GM23338 (cell line): ENCODE measurements around the gene CCNK. TPM values are rescaled to one million over a fixed set of nuclear protein-coding genes. Genes with fewer than 3 reads are reported as not detected.

Source experiments
- ATAC-seq: fragments of 200-7000 bp; cut with Tn5 transposase; 3 replicates; pipeline ENCODE4 v1.9.1; 2020
- DNase-seq: peaks from one replicate; pipeline ENCODE4 v3.0.0-alpha.2; 2015; ENCODE audit warnings: low spot score
- H2AFZ ChIP-seq: fragments of 200-600 bp; sonication (generic); 2 replicates; pipeline ENCODE4 v1.8.0; 2016; ENCODE audit warnings: antibody characterized with exemption, mild to moderate bottlenecking, moderate library complexity
- H3F3A ChIP-seq: fragments of 200-600 bp; sonication (generic); replicated peaks from 2 replicates; pipeline ENCODE4 v1.8.0; 2017; ENCODE audit warnings: antibody characterized with exemption, mixed run types, low read depth
- H3K27ac ChIP-seq: fragments of 200-600 bp; sonication (generic); 2 replicates; pipeline ENCODE4 v1.6.1; 2016; ENCODE audit warnings: low read depth
- H3K27me3 ChIP-seq: fragments of 200-600 bp; sonication (generic); 2 replicates; pipeline ENCODE4 v1.8.0; 2016; ENCODE audit warnings: mild to moderate bottlenecking, mixed run types, moderate library complexity; ENCODE audit not compliant: insufficient read depth
- H3K36me3 ChIP-seq: fragments of 200-600 bp; sonication (generic); 2 replicates; pipeline ENCODE4 v1.8.0; 2016; ENCODE audit warnings: mild to moderate bottlenecking; ENCODE audit not compliant: insufficient read depth
- H3K4me1 ChIP-seq: fragments of 200-600 bp; sonication (generic); 2 replicates; pipeline ENCODE4 v1.8.0; 2016; ENCODE audit warnings: mild to moderate bottlenecking, moderate library complexity; ENCODE audit not compliant: insufficient read depth
- H3K4me2 ChIP-seq: fragments of 200-600 bp; sonication (generic); 2 replicates; pipeline ENCODE4 v1.7.1; 2017; ENCODE audit warnings: mixed run types
- H3K4me3 ChIP-seq: fragments of 200-600 bp; sonication (generic); 2 replicates; pipeline ENCODE4 v1.6.1; 2016; ENCODE audit warnings: mixed run types
- H3K79me2 ChIP-seq: fragments of 200-600 bp; sonication (generic); replicated peaks from 2 replicates; pipeline ENCODE4 v1.8.0; 2017; ENCODE audit warnings: mild to moderate bottlenecking; ENCODE audit not compliant: insufficient read depth
- H3K9me2 ChIP-seq: fragments of 200-600 bp; sonication (generic); 2 replicates; pipeline ENCODE4 v1.8.0; 2017; ENCODE audit not compliant: insufficient read depth
- H4K20me1 ChIP-seq: fragments of 200-600 bp; sonication (generic); replicated peaks from 2 replicates; pipeline ENCODE4 v1.8.0; 2017; ENCODE audit warnings: mild to moderate bottlenecking; ENCODE audit not compliant: insufficient read depth
- H3K27ac Mint-ChIP-seq: 2 replicates; pipeline ENCODE4 v1.8.0; 2020; ENCODE audit warnings: inconsistent platforms, mild to moderate bottlenecking, moderate library complexity, mixed read lengths
- H3K27me3 Mint-ChIP-seq: 3 replicates; pipeline ENCODE4 v1.8.0; 2022; ENCODE audit warnings: low read depth, mild to moderate bottlenecking, moderate library complexity, mixed read lengths, inconsistent platforms; ENCODE audit not compliant: insufficient read depth, poor library complexity
- H3K36me3 Mint-ChIP-seq: 3 replicates; pipeline ENCODE4 v1.8.0; 2021; ENCODE audit warnings: low read depth, mild to moderate bottlenecking, inconsistent platforms, moderate library complexity, mixed read lengths
- H3K4me1 Mint-ChIP-seq: 3 replicates; pipeline ENCODE4 v1.8.0; 2020; ENCODE audit warnings: mild to moderate bottlenecking, inconsistent platforms, mixed read lengths
- H3K4me3 Mint-ChIP-seq: 3 replicates; pipeline ENCODE4 v1.8.0; 2021; ENCODE audit warnings: moderate library complexity, mild to moderate bottlenecking, inconsistent platforms, mixed read lengths
- H3K9me3 Mint-ChIP-seq: 3 replicates; pipeline ENCODE4 v1.8.0; 2020; ENCODE audit warnings: moderate library complexity, mild to moderate bottlenecking, inconsistent platforms, mixed read lengths
- CTCF ChIP-seq, 2 experiments: fragments of 200-600 bp in 1 of 2; sonication (generic) in 1 of 2; conservative IDR thresholded peaks; 2 replicates each; pipeline versions ENCODE4 v1.5.1 to v1.6.1; 2016 to 2017; ENCODE audit warnings: antibody characterized with exemption in 2 of 2, low read depth in 2 of 2, mild to moderate bottlenecking in 2 of 2, moderate library complexity in 1 of 2
- ETS1 ChIP-seq: IDR thresholded peaks from 2 replicates; pipeline ENCODE4 v1.6.1; 2016; ENCODE audit warnings: antibody characterized with exemption
- EZH2phosphoT487 ChIP-seq: fragments of 200-600 bp; sonication (generic); IDR thresholded peaks from one replicate; pipeline ENCODE4 v1.8.1; 2018; ENCODE audit warnings: antibody characterized with exemption; ENCODE audit not compliant: unreplicated experiment
- JUNB ChIP-seq: IDR thresholded peaks from one replicate; pipeline ENCODE4 v1.6.1; 2016; ENCODE audit warnings: antibody characterized with exemption; ENCODE audit not compliant: unreplicated experiment
- NANOG ChIP-seq: IDR thresholded peaks from 2 replicates; pipeline ENCODE4 v1.6.1; 2016; ENCODE audit warnings: antibody characterized with exemption, borderline replicate concordance
- POLR2AphosphoS5 ChIP-seq: IDR thresholded peaks from 2 replicates; pipeline ENCODE4 v1.6.1; 2016; ENCODE audit warnings: antibody characterized with exemption, low read depth
- REST ChIP-seq: IDR thresholded peaks from one replicate; pipeline ENCODE4 v1.6.1; 2018; ENCODE audit warnings: antibody characterized with exemption; ENCODE audit not compliant: unreplicated experiment
- ZNF114 ChIP-seq: fragments of 250-450 bp; sonication (Bioruptor Pico); IDR thresholded peaks from 2 replicates; pipeline ENCODE4 v1.5.0; 2020; ENCODE audit warnings: mild to moderate bottlenecking, moderate library complexity
- ZNF331 ChIP-seq: fragments of 250-450 bp; sonication (Bioruptor Pico); IDR thresholded peaks from 2 replicates; pipeline ENCODE4 v1.5.0; 2020; ENCODE audit warnings: low read depth, mild to moderate bottlenecking, moderate library complexity
- ZNF462 ChIP-seq: fragments of 250-450 bp; sonication (Bioruptor Pico); IDR thresholded peaks from 2 replicates; pipeline ENCODE4 v1.5.0; 2020; ENCODE audit warnings: mild to moderate bottlenecking, moderate library complexity
- polyA plus RNA-seq: library from polyadenylated mRNA; unstranded; fragments of >200 nt; fragmentation: Nextera tagmentation; extraction: Ambion mirVana; gene quantifications from 2 replicates; pipeline ENCODE4 v1.2.1, GENCODE V29; 2016
- total RNA-seq: library from RNA; depleted of rRNA; stranded (reverse); fragments of >200 nt; shearing (Covaris generic); gene quantifications from 2 replicates; pipeline ENCODE4 v1.2.3, GENCODE V29; 2014

CCNK gene
- total and polyA plus RNA-seq, 2 experiments from 2014 or later = 54.0 to 60.6 TPM

GRCh38 chr14:99541211-99541610, 60.0 kb downstream of the CCNK start (continued):
- no peak for TF ChIP-seq ZNF462 (CRISPR knock-in tag)
- no peak for TF ChIP-seq POLR2AphosphoS5

GRCh38 chr14:99541677-99542470, 60.7 kb downstream of the CCNK start:
- DNase-seq (no peak), ATAC-seq (no peak)
- Histone ChIP-seq H4K20me1 (peaks cover 3% of the 10 kb centered on the region; the same call in 1 of the 2 replicates), H3K4me1 (peaks cover 21% of the 10 kb centered on the region), H3F3A (no peaks in the 10 kb centered on the region), H3K27me3 (no peaks in the 10 kb centered on the region), H3K36me3 (no peaks in the 10 kb centered on the region), H2AFZ (no peak overlapping the region), H3K27ac (no peak overlapping the region), H3K4me2 (no peak overlapping the region), H3K9me2 (no peaks in the 10 kb centered on the region), H3K4me3 (no peak overlapping the region), H3K79me2 (peaks cover 60% of the 10 kb centered on the region)
- H3K27me3 Mint-ChIP-seq = peaks cover 25% of the 10 kb centered on the region
- H3K4me1 Mint-ChIP-seq = peaks cover 64% of the 10 kb centered on the region
- H3K9me3 Mint-ChIP-seq = no peaks in the 10 kb centered on the region
- TF ChIP-seq REST (no peak), NANOG (no peak), ZNF114 (CRISPR knock-in tag) (no peak), ETS1 (no peak), CTCF (conservative IDR thresholded peaks at IDR 0.05; ENCODE audit: low read depth in 2 of 2) (no peak), JUNB (no peak), ZNF331 (CRISPR knock-in tag) (no peak), POLR2AphosphoS5 (no peak), EZH2phosphoT487 (no peak)
- no peak overlapping the region for H3K27ac Mint-ChIP-seq
- no peaks in the 10 kb centered on the region for H3K36me3 Mint-ChIP-seq
- H3K4me3 Mint-ChIP-seq = no peak overlapping the region
